HEK293T (cell line): ENCODE results near the gene HOXA6.

Experiments used
- FOXA1 ChIP-seq: fragments of 450-650 bp; IDR thresholded peaks from 2 replicates; pipeline ENCODE4 v1.6.1; 2016; ENCODE audit warnings: mild to moderate bottlenecking
- FOXK2 ChIP-seq: fragments of 450-650 bp; IDR thresholded peaks from 2 replicates; pipeline ENCODE4 v1.6.1; 2016; ENCODE audit warnings: mild to moderate bottlenecking
- FOXM1 ChIP-seq: fragments of 450-650 bp; IDR thresholded peaks from 2 replicates; pipeline ENCODE4 v1.6.1; 2017; ENCODE audit warnings: mild to moderate bottlenecking, borderline replicate concordance
- LEF1 ChIP-seq: fragments of 450-650 bp; IDR thresholded peaks from 2 replicates; pipeline ENCODE4 v1.6.1; 2017; ENCODE audit warnings: mild to moderate bottlenecking, borderline replicate concordance
- SP1 ChIP-seq: fragments of 450-650 bp; IDR thresholded peaks from 2 replicates; pipeline ENCODE4 v1.6.1; 2017
- ZNF384 ChIP-seq: fragments of 450-650 bp; IDR thresholded peaks from 2 replicates; pipeline ENCODE4 v1.6.1; 2016

GRCh38 chr7:27096768-27097514 lies 50.6 kb downstream of the HOXA6 start:
- TF ChIP-seq ZNF384 (no peak), LEF1 (no peak), FOXM1 (no peak), FOXA1 (no peak), SP1 (no peak), FOXK2 (no peak)
